Vagina (tissue), 2 donors: ENCODE measurements around the gene CELF1.

Experiments used
- CTCF ChIP-seq, 3 experiments: fragments of 450-650 bp in 2 of 3; fragments of 200-600 bp in 1 of 3; sonication (generic) in 1 of 3; IDR thresholded peaks; one replicate each; pipeline ENCODE4 v1.5.1; 2017 to 2019; ENCODE audit warnings: antibody characterized with exemption in 3 of 3, mild to moderate bottlenecking in 2 of 3, moderate library complexity in 2 of 3
- POLR2A ChIP-seq, 2 donors: fragments of 450-650 bp; IDR thresholded peaks; one replicate each; pipeline ENCODE4 v1.6.1; 2017; ENCODE audit warnings: antibody characterized with exemption in 2 of 2, mild to moderate bottlenecking in 2 of 2, moderate library complexity in 2 of 2
- POLR2AphosphoS5 ChIP-seq, 2 donors: sonication (generic); formaldehyde crosslinking; IDR thresholded peaks; one replicate each; pipeline ENCODE4 v1.9.0; 2017; ENCODE audit warnings: antibody characterized with exemption in 2 of 2, mild to moderate bottlenecking in 2 of 2, low read depth in 1 of 2; ENCODE audit not compliant: insufficient read depth in 1 of 2

DNA sequence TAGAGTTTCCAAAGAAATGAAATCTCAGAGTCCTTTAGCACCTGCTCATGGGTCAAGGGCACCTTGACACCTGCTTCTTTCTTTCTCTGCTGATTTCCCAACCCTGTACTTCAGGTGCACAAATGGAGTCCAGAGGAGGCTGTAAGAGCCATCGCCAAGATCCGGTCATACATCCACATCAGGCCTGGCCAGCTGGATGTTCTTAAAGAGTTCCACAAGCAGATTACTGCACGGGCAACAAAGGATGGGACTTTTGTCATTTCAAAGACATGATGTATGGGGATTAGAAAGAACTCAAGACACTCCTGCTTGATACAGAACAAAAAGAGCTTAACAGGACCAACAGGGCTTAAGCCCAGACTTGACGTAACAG lies 18.4 kb upstream of the CELF1 start:
- TF ChIP-seq CTCF (IDR thresholded peaks at IDR 0.05), result no peak
- TF ChIP-seq POLR2AphosphoS5 (IDR thresholded peaks at IDR 0.05; ENCODE audit: insufficient read depth in 1 of 2, low read depth in 1 of 2), result no peak
- TF ChIP-seq POLR2A (IDR thresholded peaks at IDR 0.05), result no peak
